Measurements from ENCODE around the gene FHIT.
"Not testable (repeated sequence)": the region's sequence is repeated elsewhere in the genome, so short reads cannot be mapped to it uniquely, and the experiment has no call there.

The FHIT gene

GRCh38 chr3:61227799-61228198 lies 23.5 kb downstream of the FHIT start:
- no peak for DNase-seq (ENCODE audit: low read depth in 2 of 2, low spot score in 1 of 2)

DNA sequence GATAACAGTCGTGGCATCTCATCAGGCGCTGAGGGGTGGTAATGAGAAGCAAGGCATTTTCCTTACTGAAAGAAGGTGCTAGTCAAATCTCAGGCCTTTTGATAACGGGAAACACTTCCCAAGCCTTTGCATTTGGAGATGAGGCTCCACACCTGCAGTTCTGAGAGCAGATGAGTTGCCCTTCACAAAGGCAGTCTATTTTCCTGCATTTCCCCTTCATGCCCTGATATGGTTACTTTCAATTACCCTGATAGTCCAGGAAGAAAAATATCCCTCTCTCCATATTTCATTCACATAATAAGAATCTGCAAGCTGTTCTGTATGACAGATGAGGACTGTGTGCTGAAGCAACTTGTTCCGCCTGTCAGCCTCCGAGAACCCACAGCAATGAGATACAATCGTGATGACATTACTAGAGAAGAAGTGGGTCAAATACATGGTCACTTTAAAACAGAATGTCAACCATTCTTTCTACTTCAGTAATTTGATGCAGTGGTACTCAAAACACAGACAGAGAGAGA lies 25.0 kb downstream of the FHIT start:
- DNase-seq (ENCODE audit: low read depth in 2 of 2, low spot score in 1 of 2): no peak

- no peak for DNase-seq (ENCODE audit: low read depth in 2 of 2, low spot score in 1 of 2)
Measured at GRCh38 chr3:61224823-61225222, 26.4 kb downstream of the FHIT start.

GRCh38 chr3:61223451-61223850 lies 27.8 kb downstream of the FHIT start:
- DNase-seq (ENCODE audit: low read depth in 2 of 2, low spot score in 1 of 2): no peak

GRCh38 chr3:61222467-61222866 lies 28.8 kb downstream of the FHIT start:
- no peak for DNase-seq (ENCODE audit: low read depth in 2 of 2, low spot score in 1 of 2)

DNA sequence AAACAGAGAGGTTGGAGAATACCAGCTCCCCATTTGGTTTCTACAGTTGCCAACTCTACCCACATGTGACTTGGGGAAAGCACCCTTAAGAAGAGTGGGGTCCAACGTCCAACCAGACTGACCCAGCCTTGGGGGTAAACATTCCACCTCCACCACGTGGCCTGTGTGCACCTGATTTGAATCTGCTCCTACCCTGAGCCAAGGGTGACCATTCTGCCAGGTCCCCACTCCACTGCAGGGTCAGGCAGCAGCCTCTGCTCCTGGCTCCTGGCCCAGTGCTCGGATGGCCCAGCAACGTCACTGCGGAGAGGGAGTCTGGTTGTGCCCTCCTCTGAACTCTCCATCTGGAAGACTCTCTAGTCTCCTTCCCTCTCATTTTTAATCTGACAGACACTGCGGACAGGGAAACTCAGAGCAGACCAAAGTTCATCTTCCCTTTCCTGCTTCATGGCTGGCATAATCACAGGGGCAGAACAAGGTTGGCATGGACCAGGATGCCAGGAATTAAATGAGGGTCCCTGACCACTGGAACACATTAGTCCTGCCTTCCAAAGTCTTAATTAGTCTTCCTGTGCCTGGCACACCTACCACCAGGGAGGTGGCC lies 29.4 kb downstream of the FHIT start:
- DNase-seq (ENCODE audit: low read depth in 2 of 2, low spot score in 1 of 2): no peak

DNA sequence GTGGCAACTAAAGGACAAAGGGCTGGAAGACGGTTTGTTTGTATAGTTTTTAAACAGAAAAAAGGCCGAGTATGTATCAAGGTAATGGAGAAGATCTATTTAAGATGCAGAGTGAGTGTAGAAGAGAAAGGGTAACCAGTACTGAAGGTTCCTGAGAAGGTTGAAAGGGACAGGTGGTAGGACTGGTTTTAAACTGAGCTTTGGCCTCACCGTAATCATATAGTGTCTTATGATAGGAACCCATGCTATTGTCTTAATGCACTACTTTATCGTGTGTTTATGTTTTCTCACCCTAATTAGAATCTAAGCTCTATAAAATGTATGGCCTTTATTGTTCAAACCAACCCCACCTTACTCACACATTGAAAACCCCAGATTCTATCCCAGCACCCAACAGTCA lies 32.7 kb downstream of the FHIT start:
- no peak for DNase-seq (ENCODE audit: low read depth in 2 of 2, low spot score in 1 of 2)

GRCh38 chr3:61216171-61216570 lies 35.1 kb downstream of the FHIT start:
- not testable (repeated sequence) for DNase-seq (ENCODE audit: low read depth in 2 of 2, low spot score in 1 of 2)

- no peak for DNase-seq (ENCODE audit: low read depth in 2 of 2, low spot score in 1 of 2)
Measured at GRCh38 chr3:61202086-61202485, 49.2 kb downstream of the FHIT start.

DNA sequence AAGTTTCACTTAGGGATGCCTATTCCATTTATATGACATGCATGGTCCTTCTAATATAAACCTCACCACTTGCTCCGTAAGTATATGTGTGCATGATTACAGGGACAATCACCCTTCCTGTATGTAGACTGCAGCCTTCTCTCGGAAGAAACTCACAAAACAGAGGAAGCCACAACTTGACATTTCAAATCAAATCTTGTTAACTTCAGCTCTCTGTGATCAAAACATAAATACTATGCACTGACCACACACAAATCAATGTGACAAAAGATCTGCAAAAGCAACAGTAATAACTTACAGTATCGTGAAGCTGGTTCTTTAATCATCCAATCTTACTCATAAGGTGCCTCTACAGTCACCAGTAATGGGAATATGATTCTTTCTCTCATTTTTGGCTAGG lies 50.2 kb downstream of the FHIT start:
- no peak for DNase-seq (ENCODE audit: low read depth in 2 of 2, low spot score in 1 of 2)

- DNase-seq (ENCODE audit: low read depth in 2 of 2, low spot score in 1 of 2): no peak
Measured at GRCh38 chr3:61200270-61200669, 51.0 kb downstream of the FHIT start.

GRCh38 chr3:61199843-61200242 lies 51.4 kb downstream of the FHIT start:
- DNase-seq (ENCODE audit: low read depth in 2 of 2, low spot score in 1 of 2): no peak

DNA sequence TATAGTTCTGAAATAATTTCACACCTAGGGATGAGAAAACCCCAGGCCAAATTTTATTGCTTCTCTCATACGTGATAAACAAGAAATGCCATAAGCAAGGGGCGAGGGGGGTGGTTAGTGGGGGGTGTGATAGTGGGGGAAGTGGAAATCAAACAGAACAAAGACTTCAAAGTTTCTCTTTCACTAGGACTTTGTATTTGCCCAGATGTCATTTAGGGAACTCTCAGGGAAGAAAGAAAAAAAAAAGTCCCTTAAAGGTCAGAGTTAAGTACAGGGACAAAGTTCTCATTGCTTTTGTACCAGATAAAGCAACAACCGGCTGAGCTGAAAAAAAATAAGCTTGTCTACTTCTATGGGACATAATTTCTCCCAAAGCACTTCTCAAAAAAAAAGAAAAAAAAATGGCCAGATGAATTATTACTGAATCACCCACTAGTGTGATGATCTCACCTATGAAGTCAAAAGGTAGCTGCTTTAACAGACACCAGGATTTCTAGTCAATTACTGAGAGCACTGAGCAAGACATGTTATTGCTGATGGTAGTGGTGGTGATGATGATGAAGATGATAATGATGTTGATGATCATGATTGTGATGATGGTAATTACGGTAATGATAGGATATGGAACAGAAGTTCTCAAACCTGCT lies 56.2 kb downstream of the FHIT start:
- DNase-seq (ENCODE audit: low read depth in 2 of 2, low spot score in 1 of 2): no peak

DNA sequence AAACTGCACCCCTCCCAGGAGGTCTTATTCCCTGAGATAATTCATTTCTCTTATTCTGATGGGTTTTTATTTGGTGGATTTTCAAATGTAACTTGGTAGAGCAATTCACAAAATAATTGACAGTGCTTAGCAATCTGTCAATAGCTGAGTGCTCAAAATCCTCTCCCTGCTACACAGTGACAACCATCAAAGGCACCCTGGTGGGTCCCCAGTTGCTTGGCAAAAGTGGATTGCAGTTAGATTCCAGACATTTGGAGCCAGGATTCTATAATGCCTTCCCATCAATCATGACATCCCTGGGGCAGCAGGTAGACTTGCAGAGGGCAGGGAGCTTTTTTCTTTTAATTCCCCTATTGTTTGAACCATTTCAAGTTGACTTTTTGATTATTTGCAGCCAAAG lies 59.0 kb downstream of the FHIT start:
- no peak for DNase-seq (ENCODE audit: low read depth in 2 of 2, low spot score in 1 of 2)

- not testable (repeated sequence) for DNase-seq (ENCODE audit: low read depth in 2 of 2, low spot score in 1 of 2)
Measured at GRCh38 chr3:61190205-61190604, 61.0 kb downstream of the FHIT start.

DNA sequence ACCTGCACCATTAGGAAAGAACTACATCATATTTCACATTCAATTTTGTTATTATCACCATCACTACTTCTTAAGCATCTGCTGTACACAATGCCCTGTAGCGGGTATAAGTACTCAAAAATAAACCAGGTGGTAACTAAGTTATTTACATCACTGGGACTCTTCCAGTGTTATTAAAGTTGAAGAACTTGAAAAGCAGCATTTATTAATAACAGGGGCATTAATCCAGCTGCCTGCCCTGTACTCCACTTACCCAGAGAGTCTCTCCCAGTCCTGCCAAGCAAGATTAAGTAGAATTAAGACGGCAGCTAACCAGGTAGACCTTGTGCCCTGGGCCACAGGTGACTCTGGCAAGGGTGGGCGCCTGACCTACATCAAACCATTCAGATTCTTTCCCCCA lies 65.2 kb downstream of the FHIT start:
- DNase-seq (ENCODE audit: low read depth in 2 of 2, low spot score in 1 of 2): no peak

DNA sequence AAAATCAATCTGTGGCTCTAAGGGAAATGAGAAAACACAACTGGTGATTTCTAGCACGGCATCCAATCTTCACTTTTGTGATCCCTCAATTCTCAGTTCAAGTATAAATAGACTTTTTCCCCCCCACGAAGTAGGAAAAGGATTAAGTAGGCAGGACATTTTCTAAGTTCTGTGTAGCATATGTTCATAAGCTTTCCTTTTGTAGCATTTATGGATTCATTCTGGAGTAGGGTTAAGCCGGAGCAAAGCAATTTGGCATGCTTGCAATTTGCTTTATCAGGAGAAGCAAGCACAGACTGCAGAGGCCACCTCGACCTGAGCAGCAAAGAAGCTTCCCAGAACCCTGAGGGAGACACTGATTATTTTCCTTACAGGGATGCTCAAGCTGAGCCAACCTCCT lies 66.3 kb downstream of the FHIT start:
- no peak for DNase-seq (ENCODE audit: low read depth in 2 of 2, low spot score in 1 of 2)

GRCh38 chr3:61182662-61183061 lies 68.6 kb downstream of the FHIT start:
- DNase-seq (ENCODE audit: low read depth in 2 of 2, low spot score in 1 of 2): no peak

DNA sequence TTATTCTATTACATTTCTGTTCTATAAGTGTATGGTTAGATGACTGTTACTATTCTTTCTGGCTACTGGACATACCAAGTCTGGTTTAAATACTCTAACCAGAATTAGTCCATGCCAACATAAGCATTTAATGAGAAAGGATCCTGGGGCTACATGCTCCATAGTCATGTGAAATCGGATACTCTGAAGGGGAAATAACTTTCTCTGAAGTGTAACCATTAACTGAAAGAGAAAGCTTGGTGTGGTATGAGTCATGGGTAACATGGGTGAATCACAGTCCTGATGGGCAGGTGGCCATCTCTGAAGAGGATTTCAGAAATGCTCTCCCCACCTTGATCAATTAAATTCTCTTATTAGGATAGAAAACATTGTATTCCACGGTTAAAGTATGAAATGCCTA lies 69.4 kb downstream of the FHIT start:
- DNase-seq (ENCODE audit: low read depth in 2 of 2, low spot score in 1 of 2): no peak

DNA sequence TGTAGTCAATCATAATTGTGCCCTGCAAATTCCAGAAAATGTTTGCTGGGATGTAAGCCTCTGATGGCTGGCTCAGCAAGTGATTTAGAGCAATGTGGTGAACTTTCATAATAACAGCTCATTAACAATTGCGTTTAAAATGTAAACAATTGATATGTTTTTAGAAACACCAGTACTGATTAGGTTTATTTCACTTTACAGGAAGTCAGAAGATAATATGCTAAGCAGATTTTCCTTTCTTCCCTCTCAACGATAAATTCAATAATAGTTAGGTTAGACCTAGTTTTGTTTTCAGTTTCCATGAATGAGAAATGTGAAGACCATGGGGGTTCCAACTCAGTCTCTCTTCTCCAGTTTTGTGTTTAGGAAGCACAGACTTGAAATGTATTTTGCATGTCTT lies 71.0 kb downstream of the FHIT start:
- no peak for DNase-seq (ENCODE audit: low read depth in 2 of 2, low spot score in 1 of 2)

DNA sequence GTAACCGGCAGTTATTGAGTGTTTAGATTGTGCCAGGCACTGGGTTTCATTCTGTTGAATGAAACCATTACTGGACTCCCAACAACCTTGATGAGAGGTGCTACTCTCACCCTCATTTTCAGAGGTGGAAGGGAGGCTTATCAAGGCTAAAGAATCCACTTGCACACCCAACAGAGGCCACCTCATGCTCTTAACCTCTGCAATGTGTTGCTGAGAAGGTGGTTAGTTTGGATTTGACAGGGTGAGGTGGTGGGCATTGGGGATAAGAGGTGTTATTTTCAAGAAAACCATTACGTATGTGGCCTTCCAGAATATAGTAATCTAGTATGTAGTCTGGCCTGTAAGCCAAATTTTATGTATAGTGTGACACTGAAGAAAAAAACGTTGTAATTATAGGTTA lies 73.1 kb downstream of the FHIT start:
- DNase-seq (ENCODE audit: low read depth in 2 of 2, low spot score in 1 of 2): no peak

- DNase-seq (ENCODE audit: low read depth in 2 of 2, low spot score in 1 of 2): no peak
Measured at GRCh38 chr3:61177450-61177849, 73.8 kb downstream of the FHIT start.

GRCh38 chr3:61173676-61174075 lies 77.6 kb downstream of the FHIT start:
- DNase-seq (ENCODE audit: low read depth in 2 of 2, low spot score in 1 of 2): no peak

Data from stimulated activated CD8-positive, alpha-beta memory T cell treated with anti-CD3 and anti-CD28 coated beads, Interleukin-4, amount 100 ng/mL, for 1 hour (primary cell).